ENCODE results near the gene CASTOR1. TPM values are rescaled to one million over a fixed set of nuclear protein-coding genes. Genes with fewer than 3 reads are reported as not detected.

Gene CASTOR1
- total RNA-seq, 1 experiment from 2014 or later = 2.1 TPM

GRCh38 chr22:30297276-30297990 is 8.1 kb upstream of the CASTOR1 start:
- no peak for DNase-seq
- Histone ChIP-seq H3K9me3 (replicated peaks) (no peaks in the 10 kb centered on the region), H3K27ac (no peak overlapping the region), H3K4me3 (no peak overlapping the region), H3K27me3 (no peaks in the 10 kb centered on the region), H3K4me1 (peaks cover 13% of the 10 kb centered on the region), H3K36me3 (no peaks in the 10 kb centered on the region)

GRCh38 chr22:30296833-30297232 is 7.5 kb upstream of the CASTOR1 start:
- Histone ChIP-seq H3K36me3 (no peaks in the 10 kb centered on the region), H3K27ac (no peak overlapping the region), H3K9me3 (replicated peaks) (no peaks in the 10 kb centered on the region)

GRCh38 chr22:30296324-30296723 is 7.0 kb upstream of the CASTOR1 start:
- no peaks in the 10 kb centered on the region for H3K27me3 ChIP-seq
- no peak overlapping the region for H3K27ac ChIP-seq
- no peaks in the 10 kb centered on the region for H3K36me3 ChIP-seq
- H3K4me3 ChIP-seq = no peak overlapping the region
- peaks cover 4% of the 10 kb centered on the region for H3K4me1 ChIP-seq
- no peak for DNase-seq
- no peaks in the 10 kb centered on the region for H3K9me3 ChIP-seq (replicated peaks)

More at GRCh38 chr22:30296833-30297232, 7.5 kb upstream of the CASTOR1 start:
- no peak overlapping the region for H3K4me3 ChIP-seq
- peaks cover 7% of the 10 kb centered on the region for H3K4me1 ChIP-seq
- no peaks in the 10 kb centered on the region for H3K27me3 ChIP-seq
- no peak for DNase-seq

- no peak for DNase-seq
- H3K27me3 ChIP-seq = no peaks in the 10 kb centered on the region
- no peak overlapping the region for H3K4me3 ChIP-seq
- no peak overlapping the region for H3K27ac ChIP-seq
- H3K36me3 ChIP-seq = no peaks in the 10 kb centered on the region
- H3K9me3 ChIP-seq (replicated peaks) = no peaks in the 10 kb centered on the region
- peaks cover 9% of the 10 kb centered on the region for H3K4me1 ChIP-seq
These were observed 6.3 kb upstream of the CASTOR1 start for GRCh38 chr22:30295576-30295975.

- no peak for DNase-seq
- Histone ChIP-seq H3K4me1 (peaks cover 16% of the 10 kb centered on the region), H3K4me3 (no peak overlapping the region), H3K27me3 (no peaks in the 10 kb centered on the region), H3K9me3 (replicated peaks) (no peaks in the 10 kb centered on the region), H3K36me3 (no peaks in the 10 kb centered on the region), H3K27ac (no peak overlapping the region)
These were observed 5.5 kb upstream of the CASTOR1 start for GRCh38 chr22:30294830-30295229.

GRCh38 chr22:30294066-30294465 is 4.8 kb upstream of the CASTOR1 start:
- Histone ChIP-seq H3K4me1 (peaks cover 17% of the 10 kb centered on the region), H3K9me3 (replicated peaks) (no peaks in the 10 kb centered on the region), H3K4me3 (no peak overlapping the region), H3K27ac (no peak overlapping the region), H3K36me3 (no peaks in the 10 kb centered on the region), H3K27me3 (no peaks in the 10 kb centered on the region)
- DNase-seq = no peak

GRCh38 chr22:30293026-30293425 is 3.7 kb upstream of the CASTOR1 start:
- peaks cover 23% of the 10 kb centered on the region for H3K4me1 ChIP-seq
- H3K36me3 ChIP-seq = no peaks in the 10 kb centered on the region
- H3K27me3 ChIP-seq = no peaks in the 10 kb centered on the region
- no peak for DNase-seq
- H3K9me3 ChIP-seq (replicated peaks) = no peaks in the 10 kb centered on the region
- H3K4me3 ChIP-seq = no peak overlapping the region
- no peak overlapping the region for H3K27ac ChIP-seq

GRCh38 chr22:30292069-30292970 is 3.0 kb upstream of the CASTOR1 start:
- peaks cover 23% of the 10 kb centered on the region for H3K4me1 ChIP-seq
- H3K27ac ChIP-seq = no peak overlapping the region
- no peak overlapping the region for H3K4me3 ChIP-seq
- DNase-seq = no peak
- H3K9me3 ChIP-seq (replicated peaks) = no peaks in the 10 kb centered on the region
- no peaks in the 10 kb centered on the region for H3K36me3 ChIP-seq
- H3K27me3 ChIP-seq = no peaks in the 10 kb centered on the region

GRCh38 chr22:30291058-30291892 is 2.0 kb upstream of the CASTOR1 start:
- no peaks in the 10 kb centered on the region for H3K27me3 ChIP-seq
- H3K4me3 ChIP-seq = no peak overlapping the region
- H3K9me3 ChIP-seq (replicated peaks) = no peaks in the 10 kb centered on the region
- H3K36me3 ChIP-seq = no peaks in the 10 kb centered on the region
- H3K4me1 ChIP-seq = peaks cover 23% of the 10 kb centered on the region
- H3K27ac ChIP-seq = peak overlapping the region; percentile 49
- peak in 1 of 2 experiments; percentile 55 for DNase-seq

GRCh38 chr22:30290342-30291057 is 1.2 kb upstream of the CASTOR1 start:
- H3K27ac ChIP-seq = peak overlapping the region; percentile 49
- DNase-seq = peak; percentile 76 to 81
- H3K9me3 ChIP-seq (replicated peaks) = no peaks in the 10 kb centered on the region
- H3K36me3 ChIP-seq = no peaks in the 10 kb centered on the region
- no peak overlapping the region for H3K4me3 ChIP-seq
- H3K4me1 ChIP-seq = peaks cover 23% of the 10 kb centered on the region
- H3K27me3 ChIP-seq = no peaks in the 10 kb centered on the region

GRCh38 chr22:30289980-30290313 is 642 bp upstream of the CASTOR1 start:
- no peaks in the 10 kb centered on the region for H3K27me3 ChIP-seq
- H3K4me3 ChIP-seq = peak overlapping the region; percentile 67
- H3K27ac ChIP-seq = peak overlapping the region; percentile 49; the same call in 1 of the 2 replicates
- H3K9me3 ChIP-seq (replicated peaks) = no peaks in the 10 kb centered on the region
- no peak for DNase-seq
- peaks cover 23% of the 10 kb centered on the region for H3K4me1 ChIP-seq
- H3K36me3 ChIP-seq = no peaks in the 10 kb centered on the region

GRCh38 chr22:30288419-30289140 is 725 bp downstream of the CASTOR1 start:
- peak overlapping the region; percentile 67 for H3K4me3 ChIP-seq
- H3K9me3 ChIP-seq (replicated peaks) = no peaks in the 10 kb centered on the region
- peak in 1 of 2 experiments; percentile 26 for DNase-seq
- no peaks in the 10 kb centered on the region for H3K36me3 ChIP-seq
- peaks cover 23% of the 10 kb centered on the region for H3K4me1 ChIP-seq
- no peaks in the 10 kb centered on the region for H3K27me3 ChIP-seq
- H3K27ac ChIP-seq = no peak overlapping the region

- Histone ChIP-seq H3K27ac (no peak overlapping the region), H3K4me1 (peaks cover 23% of the 10 kb centered on the region), H3K9me3 (replicated peaks) (no peaks in the 10 kb centered on the region), H3K4me3 (no peak overlapping the region), H3K36me3 (no peaks in the 10 kb centered on the region), H3K27me3 (no peaks in the 10 kb centered on the region)
- DNase-seq = peak; percentile 81 to 87
These were observed 1.5 kb downstream of the CASTOR1 start for GRCh38 chr22:30287648-30288418.
